ENCODE data around the gene MIP.

GRCh38 chr12:56411781-56412639 is 42.4 kb downstream of the MIP start:
- TF ChIP-seq ZNF70 (CRISPR knock-in tag; IDR thresholded peaks at IDR 0.05): no peak
- TF ChIP-seq, protein P1, sequence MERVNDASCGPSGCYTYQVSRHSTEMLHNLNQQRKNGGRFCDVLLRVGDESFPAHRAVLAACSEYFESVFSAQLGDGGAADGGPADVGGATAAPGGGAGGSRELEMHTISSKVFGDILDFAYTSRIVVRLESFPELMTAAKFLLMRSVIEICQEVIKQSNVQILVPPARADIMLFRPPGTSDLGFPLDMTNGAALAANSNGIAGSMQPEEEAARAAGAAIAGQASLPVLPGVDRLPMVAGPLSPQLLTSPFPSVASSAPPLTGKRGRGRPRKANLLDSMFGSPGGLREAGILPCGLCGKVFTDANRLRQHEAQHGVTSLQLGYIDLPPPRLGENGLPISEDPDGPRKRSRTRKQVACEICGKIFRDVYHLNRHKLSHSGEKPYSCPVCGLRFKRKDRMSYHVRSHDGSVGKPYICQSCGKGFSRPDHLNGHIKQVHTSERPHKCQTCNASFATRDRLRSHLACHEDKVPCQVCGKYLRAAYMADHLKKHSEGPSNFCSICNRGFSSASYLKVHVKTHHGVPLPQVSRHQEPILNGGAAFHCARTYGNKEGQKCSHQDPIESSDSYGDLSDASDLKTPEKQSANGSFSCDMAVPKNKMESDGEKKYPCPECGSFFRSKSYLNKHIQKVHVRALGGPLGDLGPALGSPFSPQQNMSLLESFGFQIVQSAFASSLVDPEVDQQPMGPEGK (CRISPR knock-in tag; IDR thresholded peaks at IDR 0.05; ENCODE audit: borderline replicate concordance): no peak
- no peak for TF ChIP-seq ZNF8 (CRISPR knock-in tag; IDR thresholded peaks at IDR 0.05)
- TF ChIP-seq ZFP30 (CRISPR knock-in tag; IDR thresholded peaks at IDR 0.05): no peak
- no peak for TF ChIP-seq ZFP3 (CRISPR knock-in tag; IDR thresholded peaks at IDR 0.05)
- TF ChIP-seq ZC3H10 (CRISPR knock-in tag; IDR thresholded peaks at IDR 0.05): no peak
- TF ChIP-seq, protein P2, sequence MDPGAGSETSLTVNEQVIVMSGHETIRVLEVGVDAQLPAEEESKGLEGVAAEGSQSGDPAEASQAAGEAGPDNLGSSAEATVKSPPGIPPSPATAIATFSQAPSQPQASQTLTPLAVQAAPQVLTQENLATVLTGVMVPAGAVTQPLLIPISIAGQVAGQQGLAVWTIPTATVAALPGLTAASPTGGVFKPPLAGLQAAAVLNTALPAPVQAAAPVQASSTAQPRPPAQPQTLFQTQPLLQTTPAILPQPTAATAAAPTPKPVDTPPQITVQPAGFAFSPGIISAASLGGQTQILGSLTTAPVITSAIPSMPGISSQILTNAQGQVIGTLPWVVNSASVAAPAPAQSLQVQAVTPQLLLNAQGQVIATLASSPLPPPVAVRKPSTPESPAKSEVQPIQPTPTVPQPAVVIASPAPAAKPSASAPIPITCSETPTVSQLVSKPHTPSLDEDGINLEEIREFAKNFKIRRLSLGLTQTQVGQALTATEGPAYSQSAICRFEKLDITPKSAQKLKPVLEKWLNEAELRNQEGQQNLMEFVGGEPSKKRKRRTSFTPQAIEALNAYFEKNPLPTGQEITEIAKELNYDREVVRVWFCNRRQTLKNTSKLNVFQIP (CRISPR knock-in tag; IDR thresholded peaks at IDR 0.05; ENCODE audit: borderline replicate concordance, low read depth): no peak
- no peak for TF ChIP-seq ESRRG (CRISPR knock-in tag; IDR thresholded peaks at IDR 0.05)
- TF ChIP-seq RARB (CRISPR knock-in tag; IDR thresholded peaks at IDR 0.05): no peak
- no peak for TF ChIP-seq CREB5 (CRISPR knock-in tag; IDR thresholded peaks at IDR 0.05; ENCODE audit: low read depth)
- TF ChIP-seq BACH2 (CRISPR knock-in tag; IDR thresholded peaks at IDR 0.05; ENCODE audit: borderline replicate concordance): no peak
- no peak for TF ChIP-seq TOX (CRISPR knock-in tag; IDR thresholded peaks at IDR 0.05; ENCODE audit: borderline replicate concordance)
- no peak for TF ChIP-seq ARNTL (CRISPR knock-in tag; IDR thresholded peaks at IDR 0.05; ENCODE audit: borderline replicate concordance, low read depth)

Measured in SK-N-SH treated with all-trans-retinoic acid at 6 μM for 48 hours (cell line).